MCF 10A (cell line): ENCODE results near the gene PAK1. TPM values are rescaled to one million over a fixed set of nuclear protein-coding genes. Genes with fewer than 3 reads are reported as not detected.

Source experiments
- BruUV-seq: library from RNA; stranded (reverse); fragments of 400-500 nt; replicated peaks from 2 replicates; lab custom pipeline; 2021; lab: Mats Ljungman, UMichigan
- CTCF ChIA-PET: fragments of 300-600 bp; sonication (Branson Sonifier 250); formaldehyde crosslinking; extraction: SDS; loops from one replicate; lab custom pipeline; 2021; ENCODE audit warnings: antibody characterized with exemption, inconsistent platforms; lab: Yijun Ruan, JAX
- POLR2A ChIA-PET: fragments of 300-600, 350-650 bp; sonication (Branson Sonifier 250); formaldehyde crosslinking; extraction: SDS; loops from one replicate; lab custom pipeline; 2020; ENCODE audit warnings: antibody characterized with exemption, inconsistent platforms; lab: Yijun Ruan, JAX
- DNase-seq: peaks from one replicate; pipeline ENCODE4 v3.0.0-alpha.2; 2018; ENCODE audit not compliant: unreplicated experiment
- H3K27ac Mint-ChIP-seq: one replicate; pipeline ENCODE4 v1.8.0; 2022; ENCODE audit warnings: mild to moderate bottlenecking, low read depth, mixed read lengths; ENCODE audit not compliant: unreplicated experiment
- H3K27me3 Mint-ChIP-seq: one replicate; pipeline ENCODE4 v1.8.0; 2022; ENCODE audit warnings: mixed read lengths; ENCODE audit not compliant: insufficient read depth, unreplicated experiment
- H3K36me3 Mint-ChIP-seq: one replicate; pipeline ENCODE4 v1.8.0; 2022; ENCODE audit warnings: mild to moderate bottlenecking, moderate library complexity, mixed read lengths; ENCODE audit not compliant: insufficient read depth, unreplicated experiment
- H3K4me1 Mint-ChIP-seq: one replicate; pipeline ENCODE4 v1.8.0; 2022; ENCODE audit warnings: mixed read lengths; ENCODE audit not compliant: insufficient read depth, unreplicated experiment
- H3K4me3 Mint-ChIP-seq: one replicate; pipeline ENCODE4 v1.8.0; 2022; ENCODE audit warnings: mild to moderate bottlenecking, moderate library complexity, mixed read lengths; ENCODE audit not compliant: unreplicated experiment
- H3K9me3 Mint-ChIP-seq: one replicate; pipeline ENCODE4 v1.8.0; 2022; ENCODE audit warnings: mixed read lengths; ENCODE audit not compliant: unreplicated experiment
- CTCF ChIP-seq: fragments of 200-600 bp; IDR thresholded peaks from one replicate; pipeline ENCODE4 v1.8.0; 2022; ENCODE audit warnings: antibody characterized with exemption, mild to moderate bottlenecking; ENCODE audit not compliant: unreplicated experiment
- intact Hi-C: fragments of 100-400 bp; cut with micrococcal nuclease; formaldehyde crosslinking; loops from 2 replicates; pipeline ENCODE4 v1.14.1; 2022
- total RNA-seq: library from RNA; stranded (reverse); gene quantifications from 2 replicates; pipeline ENCODE4 v1.2.3, GENCODE V29; 2022

The PAK1 gene
- total RNA-seq, 1 experiment from 2014 or later: 24.0 TPM

- intact Hi-C loops: no loop called here
- Mint-ChIP-seq H3K36me3 (no peaks in the 10 kb centered on the region), H3K27me3 (no peaks in the 10 kb centered on the region), H3K4me1 (peaks cover 8% of the 10 kb centered on the region), H3K9me3 (peaks cover 2% of the 10 kb centered on the region), H3K4me3 (no peak overlapping the region), H3K27ac (no peak overlapping the region)
- BruUV-seq: no TSS peak
- DNase-seq: no peak
- ChIA-PET POLR2A (interaction anchor here (0.6 kb wide), 1 partner anchor 21 kb away, joined by 4 read pairs; no protein-coding TSS in a partner anchor), CTCF (interaction anchor here (0.6 to 1.9 kb wide), 3 partner anchors 34 to 1799 kb away, joined by 4 to 5 read pairs (median 5); no protein-coding TSS in a partner anchor)
- TF ChIP-seq CTCF: no peak
Measured at GRCh38 chr11:77515063-77515462, 41.2 kb upstream of the PAK1 start.

DNA sequence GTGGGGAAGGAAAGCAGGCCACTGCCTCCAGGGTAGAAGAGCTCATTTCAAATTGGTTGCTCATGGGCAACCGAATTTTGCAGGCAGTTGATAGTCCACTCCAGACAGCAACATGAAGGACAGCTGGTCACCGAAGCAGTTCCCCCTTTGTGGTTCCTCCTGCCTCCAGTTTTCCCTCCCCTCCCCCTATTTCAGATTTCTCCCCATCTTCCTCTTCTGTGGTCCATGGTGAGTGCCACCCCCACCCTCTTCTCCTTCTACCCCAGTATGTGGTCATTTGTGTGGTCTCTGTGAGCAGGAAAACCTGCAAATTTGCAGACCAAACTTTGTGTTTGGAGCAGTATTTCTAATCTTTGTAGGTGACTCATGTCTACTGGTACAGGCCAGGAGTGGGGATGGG, 38.2 kb upstream of the PAK1 start:
- peaks cover 8% of the 10 kb centered on the region for H3K9me3 Mint-ChIP-seq
- BruUV-seq: no TSS peak
- POLR2A ChIA-PET: no interaction called here

DNA sequence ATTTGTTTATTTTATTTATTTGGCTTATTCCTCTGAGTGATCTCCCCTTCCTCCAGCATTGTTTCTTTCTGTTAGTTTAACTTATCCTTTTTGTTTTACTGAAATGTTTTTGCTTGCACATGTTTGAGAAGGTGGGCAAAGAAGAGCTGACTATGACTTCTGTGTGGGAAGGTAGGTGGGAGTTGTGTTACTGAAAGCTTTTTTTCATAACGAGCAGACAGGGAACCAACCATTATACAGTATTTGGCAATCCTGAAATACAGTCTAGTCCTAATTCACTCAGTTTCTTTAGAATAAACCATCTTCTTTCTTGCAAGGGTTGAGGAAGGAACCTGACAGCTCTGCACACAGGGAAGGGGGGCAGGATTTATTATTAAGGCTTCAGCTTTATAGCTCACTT, 37.0 kb upstream of the PAK1 start:
- intact Hi-C loops: no loop called here
- H3K4me1 Mint-ChIP-seq: peaks cover 28% of the 10 kb centered on the region
- H3K36me3 Mint-ChIP-seq: no peaks in the 10 kb centered on the region
- ChIA-PET CTCF (interaction anchor here (1.1 to 2.8 kb wide), 4 partner anchors 22 to 384 kb away, joined by 3 to 11 read pairs (median 3); no protein-coding TSS in a partner anchor), POLR2A (interaction anchor here (0.5 kb wide), 1 partner anchor 91 kb away, joined by 3 read pairs; no protein-coding TSS in a partner anchor)
- no peak for TF ChIP-seq CTCF
- no peak overlapping the region for H3K4me3 Mint-ChIP-seq
- DNase-seq: no peak
- peaks cover 8% of the 10 kb centered on the region for H3K9me3 Mint-ChIP-seq
- no peak overlapping the region for H3K27ac Mint-ChIP-seq
- BruUV-seq: no TSS peak
- H3K27me3 Mint-ChIP-seq: peaks cover 4% of the 10 kb centered on the region

More for the DNA sequence above, 38.2 kb upstream of the PAK1 start:
- intact Hi-C loops: no loop called here
- Mint-ChIP-seq H3K4me1 (peaks cover 16% of the 10 kb centered on the region), H3K4me3 (no peak overlapping the region), H3K36me3 (no peaks in the 10 kb centered on the region), H3K27me3 (no peaks in the 10 kb centered on the region), H3K27ac (no peak overlapping the region)
- no peak for DNase-seq
- CTCF ChIA-PET: interaction anchor here (0.7 to 2.8 kb wide), 3 partner anchors 21 to 148 kb away, joined by 3 to 11 read pairs (median 3); no protein-coding TSS in a partner anchor
- TF ChIP-seq CTCF: no peak

DNA sequence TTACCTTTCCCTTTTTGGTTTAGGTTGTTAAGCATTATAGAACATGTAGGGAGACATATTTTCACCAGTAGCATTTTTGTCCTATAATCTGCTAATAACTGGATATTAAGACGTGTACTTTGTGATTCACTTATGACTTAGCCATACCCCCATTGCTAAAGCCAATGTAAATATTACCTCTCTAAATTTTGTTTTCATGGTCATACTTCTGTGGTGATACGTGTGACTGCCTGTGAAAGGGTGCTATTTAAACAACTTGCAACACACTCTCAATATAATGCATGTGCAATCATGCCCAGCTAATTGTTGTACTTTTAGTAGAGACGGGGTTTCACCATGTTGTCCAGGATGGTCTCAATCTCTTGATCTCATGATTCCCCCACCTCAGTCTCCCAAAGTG, 36.2 kb upstream of the PAK1 start:
- TF ChIP-seq CTCF: no peak
- Mint-ChIP-seq H3K27ac (no peak overlapping the region), H3K4me3 (no peak overlapping the region), H3K27me3 (peaks cover 11% of the 10 kb centered on the region), H3K9me3 (peaks cover 8% of the 10 kb centered on the region), H3K4me1 (peaks cover 35% of the 10 kb centered on the region), H3K36me3 (no peaks in the 10 kb centered on the region)
- CTCF ChIA-PET: interaction anchor here (0.5 to 2.8 kb wide), 5 partner anchors 32 to 954 kb away, joined by 3 to 11 read pairs (median 3); no protein-coding TSS in a partner anchor
- BruUV-seq: no TSS peak
- DNase-seq: peak; percentile 39
- intact Hi-C loops: no loop called here
- POLR2A ChIA-PET: interaction anchor here (0.7 kb wide), 1 partner anchor 24 kb away, joined by 3 read pairs; no protein-coding TSS in a partner anchor
